GM13977 (cell line): ENCODE measurements around the gene PRDX4.
"Not testable (repeated sequence)": the region's sequence is repeated elsewhere in the genome, so short reads cannot be mapped to it uniquely, and the experiment has no call there.

Experiments
- DNase-seq: peaks from one replicate; pipeline ENCODE4 v3.0.0; 2012; ENCODE audit warnings: low spot score
- in situ Hi-C: fragments of 300-500 bp; cut with MboI; formaldehyde crosslinking; loops from one replicate; pipeline ENCODE4 v1.12.0; 2022; ENCODE audit warnings: low sequenced_read_pairs, low pct_unique_long_range_greater_than_20kb, mixed read lengths, inconsistent platforms; ENCODE audit not compliant: unreplicated experiment
- TF ChIP-seq, protein P1 (sequence below): IDR thresholded peaks from 2 replicates; pipeline ENCODE4 v1.5.1; 2012; ENCODE audit warnings: mild to moderate bottlenecking, control low read depth; ENCODE audit not compliant: insufficient read depth; ENCODE audit errors: extremely low read depth, missing control alignments

PRDX4 gene

DNA sequence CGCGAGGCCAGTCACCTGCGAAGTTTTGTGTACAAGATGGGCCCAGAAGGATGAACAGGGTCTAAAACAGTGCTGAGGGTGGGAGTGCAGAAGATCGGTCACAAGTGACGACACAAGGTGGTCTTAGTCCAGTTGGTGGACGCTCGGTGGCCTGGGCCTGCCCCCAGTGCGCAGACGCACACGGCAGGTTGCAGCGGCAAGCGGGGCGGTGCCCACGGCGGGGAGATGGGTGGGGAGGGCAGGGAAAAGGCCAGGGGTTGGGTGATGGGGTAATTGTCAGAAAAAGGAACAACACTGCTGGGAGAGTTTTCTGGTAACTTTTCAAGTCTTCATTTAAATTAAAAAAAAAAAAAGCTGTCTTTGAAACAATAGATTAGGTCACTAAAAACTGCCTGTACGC is 1.0 kb upstream of the PRDX4 start:
- in situ Hi-C loops, result no loop called here
- TF ChIP-seq, protein P1, sequence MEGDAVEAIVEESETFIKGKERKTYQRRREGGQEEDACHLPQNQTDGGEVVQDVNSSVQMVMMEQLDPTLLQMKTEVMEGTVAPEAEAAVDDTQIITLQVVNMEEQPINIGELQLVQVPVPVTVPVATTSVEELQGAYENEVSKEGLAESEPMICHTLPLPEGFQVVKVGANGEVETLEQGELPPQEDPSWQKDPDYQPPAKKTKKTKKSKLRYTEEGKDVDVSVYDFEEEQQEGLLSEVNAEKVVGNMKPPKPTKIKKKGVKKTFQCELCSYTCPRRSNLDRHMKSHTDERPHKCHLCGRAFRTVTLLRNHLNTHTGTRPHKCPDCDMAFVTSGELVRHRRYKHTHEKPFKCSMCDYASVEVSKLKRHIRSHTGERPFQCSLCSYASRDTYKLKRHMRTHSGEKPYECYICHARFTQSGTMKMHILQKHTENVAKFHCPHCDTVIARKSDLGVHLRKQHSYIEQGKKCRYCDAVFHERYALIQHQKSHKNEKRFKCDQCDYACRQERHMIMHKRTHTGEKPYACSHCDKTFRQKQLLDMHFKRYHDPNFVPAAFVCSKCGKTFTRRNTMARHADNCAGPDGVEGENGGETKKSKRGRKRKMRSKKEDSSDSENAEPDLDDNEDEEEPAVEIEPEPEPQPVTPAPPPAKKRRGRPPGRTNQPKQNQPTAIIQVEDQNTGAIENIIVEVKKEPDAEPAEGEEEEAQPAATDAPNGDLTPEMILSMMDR, result no peak
- no peak for DNase-seq

DNA sequence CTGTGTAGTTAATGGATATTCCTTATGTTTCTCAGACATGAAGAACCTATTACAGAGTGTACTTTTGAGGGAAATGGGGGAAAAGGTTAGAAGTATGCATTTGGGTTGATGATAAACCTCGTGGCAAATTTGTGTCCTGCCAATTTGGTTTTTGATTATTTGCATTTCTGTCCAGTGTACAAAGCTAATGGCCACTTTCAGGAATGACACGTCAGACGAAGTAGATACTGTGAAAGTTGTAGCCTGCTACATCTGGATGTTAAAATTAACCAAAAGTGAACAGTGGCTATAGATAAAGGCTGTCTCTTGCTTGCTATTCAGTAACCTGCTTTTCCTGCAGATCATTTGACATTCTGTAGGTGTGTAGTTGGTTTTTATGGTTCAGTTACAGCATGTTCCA is 1.0 kb downstream of the PRDX4 start:
- TF ChIP-seq, protein P1, result no peak
- in situ Hi-C loops, result no loop called here
- DNase-seq, result no peak

DNA sequence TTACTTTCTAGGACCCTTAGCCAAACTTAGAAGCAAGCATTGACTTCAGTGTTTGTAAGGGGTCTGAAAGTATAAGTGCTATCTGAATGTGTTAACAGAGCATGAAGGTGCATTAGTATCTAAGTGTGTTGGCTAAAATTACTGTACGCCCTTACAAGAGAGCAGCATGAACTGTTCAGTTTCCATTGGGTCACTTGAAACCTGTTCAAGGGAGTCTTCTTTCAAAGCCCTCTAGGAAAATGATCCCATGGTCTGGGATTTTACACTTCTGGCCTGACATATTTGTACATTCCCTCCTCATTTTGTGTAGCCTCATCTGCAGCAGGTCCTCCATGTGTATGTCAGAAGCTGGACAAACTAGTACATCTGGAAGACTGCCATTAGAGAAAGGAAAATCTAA is 3.2 kb downstream of the PRDX4 start:
- TF ChIP-seq, protein P1, result no peak
- DNase-seq, result no peak
- in situ Hi-C loops, result no loop called here

DNA sequence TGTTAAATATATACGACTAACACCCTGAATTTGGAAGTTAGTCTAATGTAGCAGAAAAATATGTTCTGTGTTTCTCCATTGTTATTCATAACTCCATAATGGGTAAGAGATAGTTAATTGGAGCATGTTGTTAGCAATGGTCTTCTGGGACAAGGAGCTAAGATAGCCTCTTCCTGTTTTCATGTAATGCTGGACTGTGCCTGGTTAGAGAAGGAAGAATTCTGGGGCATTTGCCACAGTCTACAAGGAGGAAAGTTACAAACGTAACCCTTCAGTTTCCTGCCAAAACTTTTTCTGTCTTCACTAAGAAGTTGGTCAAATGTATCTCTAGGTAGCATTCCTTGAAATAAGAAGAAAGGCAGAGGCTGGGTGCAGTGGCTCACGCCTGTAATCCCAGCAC is 5.8 kb downstream of the PRDX4 start:
- in situ Hi-C loops, result no loop called here
- no peak for DNase-seq
- TF ChIP-seq, protein P1, result no peak

DNA sequence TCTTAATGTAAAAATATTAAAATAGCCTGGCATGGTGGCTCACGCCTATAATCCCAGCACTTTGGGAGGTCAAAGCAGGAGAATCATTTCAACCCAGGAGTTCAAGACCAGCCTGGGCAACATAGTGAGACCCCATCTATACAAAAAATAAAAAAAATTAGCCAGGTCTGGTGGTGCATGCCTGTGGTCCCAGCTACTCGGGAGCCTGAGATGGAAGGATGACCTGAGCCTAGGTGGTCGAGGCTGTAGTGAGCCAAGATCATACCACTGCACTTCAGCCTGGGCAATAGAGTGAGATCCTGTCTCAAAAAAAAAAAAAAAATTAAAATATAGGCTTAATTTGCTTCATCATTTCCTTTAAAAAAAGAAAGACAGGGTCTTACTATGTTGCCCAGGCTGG is 9.2 kb downstream of the PRDX4 start:
- DNase-seq, in situ Hi-C loops: not testable (repeated sequence)

DNA sequence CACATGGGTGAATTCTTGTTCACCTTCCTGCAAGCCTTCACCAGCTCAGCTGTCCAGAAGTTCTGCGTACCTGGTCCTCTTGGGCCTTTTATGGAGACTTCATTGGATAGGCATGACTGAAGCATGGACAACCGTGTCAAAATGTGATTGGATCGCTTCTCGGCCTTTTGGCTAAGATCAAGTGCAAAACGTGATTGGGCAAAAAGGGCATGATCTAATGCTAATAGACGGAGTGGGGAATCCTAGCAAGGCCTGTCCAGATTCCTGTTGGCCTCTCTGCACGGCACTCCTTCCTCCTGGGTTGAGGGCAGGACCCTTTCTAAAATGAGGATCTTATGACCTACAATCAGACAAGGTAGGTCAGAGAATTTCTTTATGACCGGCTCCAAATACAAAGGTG is 24.9 kb downstream of the PRDX4 start:
- in situ Hi-C loops, result loop anchor here (10.0 kb wide), 1 partner anchor 213 kb away; the partner anchor contains the start of genes APOO and CXorf58
- no peak for DNase-seq
- TF ChIP-seq, protein P1, result no peak

DNA sequence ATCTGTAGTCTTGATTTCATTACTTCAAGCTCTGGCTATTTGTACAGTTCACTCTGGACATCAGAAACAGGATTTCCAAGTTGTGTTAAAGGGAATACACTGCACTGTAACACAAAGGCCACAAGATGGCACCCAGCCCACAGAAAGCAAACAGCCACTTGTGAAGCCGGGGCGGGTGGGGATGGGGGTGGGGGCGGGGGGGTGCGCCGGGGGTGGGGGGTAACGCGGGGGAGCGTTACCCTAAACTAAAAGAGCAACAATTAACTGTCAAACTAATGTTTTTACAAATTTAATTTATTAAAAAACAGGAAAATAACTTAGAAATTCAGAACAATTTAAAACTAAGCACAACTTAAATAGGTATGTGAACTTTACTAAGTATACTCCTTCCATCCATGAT is 27.3 kb downstream of the PRDX4 start:
- TF ChIP-seq, protein P1, result peak; percentile 65
- peak; percentile 67 for DNase-seq
- in situ Hi-C loops, result loop anchor here (10.0 kb wide), 1 partner anchor 210 kb away; the partner anchor contains the start of genes APOO and CXorf58
